Left lung (tissue), 10 donors: ENCODE measurements around the gene PRDX5. TPM values are rescaled to one million over a fixed set of nuclear protein-coding genes. Genes with fewer than 3 reads are reported as not detected.

Source experiments
- ATAC-seq: fragments of 200-7000 bp; cut with Tn5 transposase; one replicate; pipeline ENCODE4 v1.9.1; 2020; ENCODE audit warnings: moderate library complexity
- DNase-seq, 4 donors: peaks; one replicate each; pipeline ENCODE4 v3.0.0-alpha.2; 2013 to 2020
- H3K27ac ChIP-seq, 2 donors: fragments of 200-600 bp; sonication (generic) in 1 of 2; one replicate each; pipeline versions ENCODE4 v1.5.0 to v1.8.0; 2020 to 2021
- H3K27me3 ChIP-seq, 2 donors: fragments of 200-600 bp; sonication (generic) in 1 of 2; one replicate each; pipeline versions ENCODE4 v1.5.0 to v1.8.0; 2020 to 2021
- H3K36me3 ChIP-seq, 2 donors: fragments of 200-600 bp; sonication (generic) in 1 of 2; one replicate each; pipeline versions ENCODE4 v1.5.0 to v1.8.0; 2020 to 2021
- H3K4me1 ChIP-seq, 2 donors: fragments of 200-600 bp; one replicate each; pipeline ENCODE4 v1.8.0; 2021
- H3K4me3 ChIP-seq, 2 donors: fragments of 200-600 bp; sonication (generic) in 1 of 2; one replicate each; pipeline versions ENCODE4 v1.5.0 to v1.8.0; 2020 to 2021; ENCODE audit warnings: mild to moderate bottlenecking in 1 of 2
- H3K9me3 ChIP-seq, 2 donors: fragments of 200-600 bp; sonication (generic) in 1 of 2; one replicate each; pipeline versions ENCODE4 v1.5.0 to v1.8.0; 2020 to 2021
- intact Hi-C, 2 donors: fragments of 100-400 bp; cut with DNase I; formaldehyde crosslinking; loops; one replicate each; pipeline versions ENCODE4 v1.11.2 to v1.14.2; 2022
- polyA plus RNA-seq, 6 donors: library from polyadenylated mRNA; unstranded; fragments of 120-200 nt; gene quantifications; one replicate each; pipeline ENCODE4 v1.2.1, GENCODE V29; 2013; ENCODE audit not compliant: insufficient read length in 6 of 6
- total RNA-seq, 2 donors: library from RNA; stranded (reverse); fragmentation: NEBNext Ultra II Directional; extraction: Animal tissue kit (Norgen Biotek cat#: 25700); gene quantifications; one replicate each; pipeline ENCODE4 v1.2.1, GENCODE V29; 2021
- TF ChIP-seq, protein P1 (sequence below), 2 donors: fragments of 200-600 bp; sonication (generic) in 1 of 2; IDR thresholded peaks; one replicate each; pipeline versions ENCODE4 v1.5.0 to v1.8.0; 2021; ENCODE audit warnings: antibody characterized with exemption in 2 of 2
- donor health status: DM: no; HTN: yes; CAD: no.
- donor health status: DM: no; HTN: no; CAD: no.

Gene PRDX5
- total and polyA plus RNA-seq, 8 donors, result 150 to 209 (median 177) TPM

DNA sequence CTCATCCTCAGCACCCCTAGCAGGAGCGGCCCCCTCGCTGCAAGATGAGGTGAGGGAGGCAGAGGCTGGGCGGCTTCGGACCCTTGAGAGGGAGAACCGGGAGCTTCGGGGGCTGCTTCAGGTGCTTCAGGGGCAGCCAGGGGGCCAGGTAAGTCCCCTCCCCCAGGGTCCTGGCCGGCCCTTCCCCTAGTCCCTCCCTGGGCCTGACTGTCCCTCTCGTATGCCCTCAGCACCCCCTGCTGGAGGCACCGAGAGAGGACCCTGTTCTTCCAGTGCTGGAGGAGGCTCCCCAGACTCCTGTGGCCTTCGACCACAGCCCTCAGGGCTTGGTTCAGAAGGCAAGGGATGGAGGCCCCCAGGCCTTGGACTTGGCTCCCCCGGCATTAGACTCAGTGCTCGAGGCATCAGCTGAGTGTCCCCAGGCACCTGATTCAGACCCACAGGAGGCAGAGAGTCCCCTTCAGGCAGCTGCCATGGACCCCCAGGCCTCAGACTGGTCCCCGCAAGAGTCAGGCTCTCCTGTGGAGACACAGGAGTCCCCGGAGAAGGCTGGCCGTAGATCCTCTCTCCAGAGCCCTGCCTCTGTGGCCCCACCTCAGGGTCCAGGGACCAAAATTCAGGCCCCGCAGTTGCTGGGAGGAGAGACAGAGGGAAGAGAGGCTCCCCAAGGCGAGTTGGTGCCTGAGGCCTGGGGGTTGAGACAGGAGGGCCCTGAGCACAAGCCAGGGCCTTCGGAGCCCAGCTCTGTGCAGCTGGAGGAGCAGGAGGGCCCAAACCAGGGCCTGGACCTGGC, 26.0 kb downstream of the PRDX5 start:
- Histone ChIP-seq H3K4me3 (no peak overlapping the region), H3K9me3 (no peaks in the 10 kb centered on the region), H3K27ac (no peak overlapping the region), H3K4me1 (peaks cover 0 to 36% of the 10 kb centered on the region in 2 donors), H3K27me3 (no peaks in the 10 kb centered on the region), H3K36me3 (peaks cover 0 to 35% of the 10 kb centered on the region in 2 donors)
- TF ChIP-seq, protein P1, sequence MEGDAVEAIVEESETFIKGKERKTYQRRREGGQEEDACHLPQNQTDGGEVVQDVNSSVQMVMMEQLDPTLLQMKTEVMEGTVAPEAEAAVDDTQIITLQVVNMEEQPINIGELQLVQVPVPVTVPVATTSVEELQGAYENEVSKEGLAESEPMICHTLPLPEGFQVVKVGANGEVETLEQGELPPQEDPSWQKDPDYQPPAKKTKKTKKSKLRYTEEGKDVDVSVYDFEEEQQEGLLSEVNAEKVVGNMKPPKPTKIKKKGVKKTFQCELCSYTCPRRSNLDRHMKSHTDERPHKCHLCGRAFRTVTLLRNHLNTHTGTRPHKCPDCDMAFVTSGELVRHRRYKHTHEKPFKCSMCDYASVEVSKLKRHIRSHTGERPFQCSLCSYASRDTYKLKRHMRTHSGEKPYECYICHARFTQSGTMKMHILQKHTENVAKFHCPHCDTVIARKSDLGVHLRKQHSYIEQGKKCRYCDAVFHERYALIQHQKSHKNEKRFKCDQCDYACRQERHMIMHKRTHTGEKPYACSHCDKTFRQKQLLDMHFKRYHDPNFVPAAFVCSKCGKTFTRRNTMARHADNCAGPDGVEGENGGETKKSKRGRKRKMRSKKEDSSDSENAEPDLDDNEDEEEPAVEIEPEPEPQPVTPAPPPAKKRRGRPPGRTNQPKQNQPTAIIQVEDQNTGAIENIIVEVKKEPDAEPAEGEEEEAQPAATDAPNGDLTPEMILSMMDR (IDR thresholded peaks at IDR 0.05), result peak in 1 of 2 donors; percentile 25
- DNase-seq (peak in 1 of 4 donors; percentile 80), ATAC-seq (peak; percentile 6)
- intact Hi-C loops, result no loop called here

GRCh38 chr11:64344787-64345186, 26.9 kb downstream of the PRDX5 start:
- Histone ChIP-seq H3K27me3 (no peaks in the 10 kb centered on the region), H3K4me1 (peaks cover 0 to 28% of the 10 kb centered on the region in 2 donors), H3K36me3 (peaks cover 0 to 43% of the 10 kb centered on the region in 2 donors), H3K4me3 (no peak overlapping the region), H3K9me3 (no peaks in the 10 kb centered on the region), H3K27ac (no peak overlapping the region)
- no peak for ATAC-seq
- intact Hi-C loops, result no loop called here
- DNase-seq, result peak in 1 of 4 donors; percentile 76
- TF ChIP-seq, protein P1 (IDR thresholded peaks at IDR 0.05), result no peak

GRCh38 chr11:64347193-64347867, 29.4 kb downstream of the PRDX5 start:
- TF ChIP-seq, protein P1 (IDR thresholded peaks at IDR 0.05), result no peak
- no peak overlapping the region for H3K27ac ChIP-seq
- intact Hi-C loops, result no loop called here
- no peak for ATAC-seq
- peaks cover 0 to 5% of the 10 kb centered on the region in 2 donors for H3K4me1 ChIP-seq
- H3K27me3 ChIP-seq, result no peaks in the 10 kb centered on the region
- H3K9me3 ChIP-seq, result no peaks in the 10 kb centered on the region
- peaks cover 0 to 61% of the 10 kb centered on the region in 2 donors for H3K36me3 ChIP-seq
- no peak overlapping the region for H3K4me3 ChIP-seq
- no peak for DNase-seq

DNA sequence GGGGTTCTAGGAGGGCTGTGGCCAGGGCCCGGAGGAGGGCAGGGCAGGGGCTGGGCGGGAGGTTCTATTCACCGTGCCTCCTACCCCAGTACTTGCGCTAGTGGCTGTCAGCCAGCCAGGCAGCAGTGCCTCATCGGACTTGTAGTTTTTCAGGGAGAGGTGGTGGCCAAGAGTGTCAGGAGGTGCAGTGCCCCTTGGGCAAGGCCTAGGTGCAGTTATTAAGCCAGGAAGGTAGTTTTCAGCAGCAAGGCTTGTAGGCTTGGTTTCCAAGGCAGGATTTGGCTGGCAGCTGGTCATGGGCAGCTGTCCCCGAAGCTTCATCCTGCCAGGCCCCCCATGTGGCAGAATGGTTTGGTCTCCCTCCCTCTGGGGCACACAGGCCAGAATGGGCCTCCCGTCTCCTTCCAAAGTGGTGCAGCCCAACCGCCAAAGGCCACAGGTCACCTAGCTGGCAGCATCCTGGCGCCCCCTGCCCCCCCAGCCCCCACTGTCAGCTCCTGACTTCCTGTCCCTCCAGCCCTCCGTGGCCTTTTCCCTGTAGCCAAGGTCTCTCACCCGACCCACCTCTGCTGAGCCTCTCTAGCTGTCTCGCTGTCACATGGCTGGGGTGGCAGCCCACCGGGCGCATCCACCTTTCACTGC, 30.6 kb downstream of the PRDX5 start:
- H3K27ac ChIP-seq, result no peak overlapping the region
- H3K4me3 ChIP-seq, result no peak overlapping the region
- intact Hi-C loops, result no loop called here

More for the DNA sequence above, 30.6 kb downstream of the PRDX5 start:
- Histone ChIP-seq H3K36me3 (peaks cover 0 to 68% of the 10 kb centered on the region in 2 donors), H3K27me3 (no peaks in the 10 kb centered on the region), H3K4me1 (no peaks in the 10 kb centered on the region), H3K9me3 (no peaks in the 10 kb centered on the region)
- ATAC-seq (no peak), DNase-seq (no peak)
- TF ChIP-seq, protein P1 (IDR thresholded peaks at IDR 0.05), result no peak
